Measurements from ENCODE around the gene UQCRC1. TPM values are rescaled to one million over a fixed set of nuclear protein-coding genes. Genes with fewer than 3 reads are reported as not detected.

UQCRC1 gene
- total and polyA plus RNA-seq, 2 donors from 2014 or later = 207 to 584 TPM

DNA sequence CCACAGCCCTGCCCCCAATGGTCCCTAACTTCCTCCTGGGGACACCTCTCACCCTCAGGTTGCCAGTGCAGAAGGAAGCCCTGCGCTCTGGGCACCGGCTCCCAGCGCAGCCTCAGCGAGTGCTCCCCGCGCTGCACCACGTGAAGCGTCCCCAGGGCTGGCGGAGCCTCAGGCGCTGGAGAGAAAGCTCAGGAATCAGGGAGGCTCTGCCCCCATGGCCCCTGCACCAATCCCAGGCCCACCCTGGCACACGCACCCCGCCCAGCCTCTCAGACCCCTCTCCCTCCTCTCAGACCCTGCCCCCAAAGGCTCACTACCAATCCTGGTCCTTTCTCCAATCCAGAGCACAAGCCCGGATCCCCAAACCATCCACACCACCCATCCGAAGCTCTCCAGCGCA is 21.2 kb downstream of the UQCRC1 start:
- no peaks in the 10 kb centered on the region for H3K27me3 ChIP-seq (ENCODE audit: control insufficient read depth, insufficient read depth, low read length)
- no peaks in the 10 kb centered on the region for H3K4me1 ChIP-seq (ENCODE audit: control insufficient read depth in 2 of 3, insufficient read depth in 2 of 3, low read depth in 1 of 3, low read length in 3 of 3)
- FAIRE-seq (no peak), DNase-seq (no peak)
- intact Hi-C loops (cut with DNase I) = no loop called here
- H3K4me3 ChIP-seq (ENCODE audit: low read length in 3 of 3) = no peak overlapping the region
- H3K27ac ChIP-seq (ENCODE audit: low read depth in 2 of 2, low read length in 2 of 2) = no peak overlapping the region
- H3K9ac ChIP-seq (ENCODE audit: low read length in 3 of 3) = no peak overlapping the region
- no peaks in the 10 kb centered on the region for H3K9me3 ChIP-seq (ENCODE audit: control insufficient read depth in 2 of 3, insufficient read depth in 1 of 3, low read length in 3 of 3)
- no peak for TF ChIP-seq CTCF (IDR thresholded peaks at IDR 0.05; ENCODE audit: borderline replicate concordance, extremely low read depth, insufficient read depth)
- H3K36me3 ChIP-seq (ENCODE audit: control insufficient read depth in 2 of 3, insufficient read depth in 3 of 3, low read length in 3 of 3) = no peaks in the 10 kb centered on the region

DNA sequence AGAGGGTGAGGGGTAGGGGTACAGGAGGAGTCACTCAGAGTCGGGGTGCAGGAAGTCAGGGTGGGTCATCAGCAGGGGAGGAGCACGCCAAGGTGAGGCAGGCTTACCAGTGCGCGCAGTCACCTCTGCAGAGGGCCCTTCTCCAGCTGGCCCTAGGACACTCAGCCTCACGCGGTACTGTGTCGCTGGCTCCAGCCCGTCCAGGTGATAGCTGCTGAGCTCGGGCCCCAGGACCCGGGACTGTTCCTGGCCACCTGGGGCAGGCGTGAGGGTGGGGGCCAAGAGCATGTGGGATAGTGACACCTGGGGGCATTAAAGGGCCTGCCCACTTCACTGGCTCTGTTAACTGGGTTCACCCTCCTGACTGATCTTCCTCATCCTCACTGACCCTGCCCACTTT is 21.8 kb downstream of the UQCRC1 start:
- intact Hi-C loops (cut with DNase I) = no loop called here
- no peak for FAIRE-seq

DNA sequence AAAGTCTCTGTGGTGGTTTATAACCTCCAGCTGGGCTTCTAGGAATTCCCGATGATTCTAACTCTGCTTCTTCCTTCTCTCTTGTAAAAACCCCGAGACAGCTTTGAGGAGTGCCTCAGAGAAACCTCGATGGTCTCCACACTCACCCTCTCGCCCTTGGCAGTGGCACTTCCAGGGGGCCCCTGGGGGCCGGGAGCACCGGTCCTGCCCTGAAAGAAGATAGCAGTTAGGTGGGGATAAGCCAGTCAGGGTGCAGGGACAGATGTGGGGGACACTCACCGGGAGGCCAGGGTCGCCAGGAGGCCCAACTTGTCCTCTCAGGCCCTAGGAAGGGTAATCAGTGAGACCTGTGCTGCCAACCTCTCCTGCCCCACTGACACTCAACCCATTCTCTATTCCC is 24.0 kb downstream of the UQCRC1 start:
- FAIRE-seq (no peak), DNase-seq (no peak)
- intact Hi-C loops (cut with DNase I) = no loop called here
- H3K4me1 ChIP-seq (ENCODE audit: control insufficient read depth in 2 of 3, insufficient read depth in 2 of 3, low read depth in 1 of 3, low read length in 3 of 3) = no peaks in the 10 kb centered on the region
- H3K27ac ChIP-seq (ENCODE audit: low read depth in 2 of 2, low read length in 2 of 2) = no peak overlapping the region
- no peaks in the 10 kb centered on the region for H3K27me3 ChIP-seq (ENCODE audit: control insufficient read depth, insufficient read depth, low read length)
- no peaks in the 10 kb centered on the region for H3K9me3 ChIP-seq (ENCODE audit: control insufficient read depth in 2 of 3, insufficient read depth in 1 of 3, low read length in 3 of 3)
- no peak for TF ChIP-seq CTCF (IDR thresholded peaks at IDR 0.05; ENCODE audit: borderline replicate concordance, extremely low read depth, insufficient read depth)
- H3K4me3 ChIP-seq (ENCODE audit: low read length in 3 of 3) = no peak overlapping the region
- no peak overlapping the region for H3K9ac ChIP-seq (ENCODE audit: low read length in 3 of 3)
- H3K36me3 ChIP-seq (ENCODE audit: control insufficient read depth in 2 of 3, insufficient read depth in 3 of 3, low read length in 3 of 3) = no peaks in the 10 kb centered on the region

More for the DNA sequence above, 21.8 kb downstream of the UQCRC1 start:
- no peaks in the 10 kb centered on the region for H3K4me1 ChIP-seq (ENCODE audit: control insufficient read depth in 2 of 3, insufficient read depth in 2 of 3, low read depth in 1 of 3, low read length in 3 of 3)
- H3K9me3 ChIP-seq (ENCODE audit: control insufficient read depth in 2 of 3, insufficient read depth in 1 of 3, low read length in 3 of 3) = no peaks in the 10 kb centered on the region
- H3K27ac ChIP-seq (ENCODE audit: low read depth in 2 of 2, low read length in 2 of 2) = no peak overlapping the region
- no peak overlapping the region for H3K9ac ChIP-seq (ENCODE audit: low read length in 3 of 3)
- no peak for DNase-seq
- H3K36me3 ChIP-seq (ENCODE audit: control insufficient read depth in 2 of 3, insufficient read depth in 3 of 3, low read length in 3 of 3) = no peaks in the 10 kb centered on the region
- H3K4me3 ChIP-seq (ENCODE audit: low read length in 3 of 3) = no peak overlapping the region
- H3K27me3 ChIP-seq (ENCODE audit: control insufficient read depth, insufficient read depth, low read length) = no peaks in the 10 kb centered on the region
- no peak for TF ChIP-seq CTCF (IDR thresholded peaks at IDR 0.05; ENCODE audit: borderline replicate concordance, extremely low read depth, insufficient read depth)

- Histone ChIP-seq H3K4me3 (ENCODE audit: low read length in 3 of 3) (no peak overlapping the region), H3K4me1 (ENCODE audit: control insufficient read depth in 2 of 3, insufficient read depth in 2 of 3, low read depth in 1 of 3, low read length in 3 of 3) (no peaks in the 10 kb centered on the region), H3K27me3 (ENCODE audit: control insufficient read depth, insufficient read depth, low read length) (no peaks in the 10 kb centered on the region), H3K9me3 (ENCODE audit: control insufficient read depth in 2 of 3, insufficient read depth in 1 of 3, low read length in 3 of 3) (no peaks in the 10 kb centered on the region), H3K36me3 (ENCODE audit: control insufficient read depth in 2 of 3, insufficient read depth in 3 of 3, low read length in 3 of 3) (no peaks in the 10 kb centered on the region), H3K9ac (ENCODE audit: low read length in 3 of 3) (no peak overlapping the region), H3K27ac (ENCODE audit: low read depth in 2 of 2, low read length in 2 of 2) (no peak overlapping the region)
- no peak for TF ChIP-seq CTCF (IDR thresholded peaks at IDR 0.05; ENCODE audit: borderline replicate concordance, extremely low read depth, insufficient read depth)
- intact Hi-C loops (cut with DNase I) = no loop called here
- FAIRE-seq (no peak), DNase-seq (no peak)
These were observed 24.6 kb downstream of the UQCRC1 start for GRCh38 chr3:48584836-48585235.

All from kidney (tissue), 14 donors.